Stimulated activated CD4-positive, alpha-beta T cell treated with anti-CD3 and anti-CD28 coated beads, Interleukin-2, amount 100 ng/mL, for 48 hours (primary cell): ENCODE measurements around the gene MYCN.
"Not testable (repeated sequence)": the region's sequence is repeated elsewhere in the genome, so short reads cannot be mapped to it uniquely, and the experiment has no call there.

Experiments used
- DNase-seq, 2 donors: peaks; one replicate each; pipeline ENCODE4 v3.0.0-alpha.2; 2020

The MYCN gene

GRCh38 chr2:15939854-15940660 is at the start of gene MYCN:
TSS of gene MYCN (plus strand) at chr2:15940550. CDS start at chr2:15942065, 1,515 bp downstream.
- DNase-seq = peak; percentile 37

- DNase-seq = no peak
Measured at GRCh38 chr2:15890936-15891905, 49.1 kb upstream of the MYCN start.

GRCh38 chr2:15892151-15892880 is 48.0 kb upstream of the MYCN start:
- no peak for DNase-seq

- DNase-seq = no peak
Measured at GRCh38 chr2:15893085-15893484, 47.3 kb upstream of the MYCN start.

- no peak for DNase-seq
Measured at GRCh38 chr2:15893689-15894480, 46.5 kb upstream of the MYCN start.

- DNase-seq = no peak
Measured at GRCh38 chr2:15894481-15895144, 45.7 kb upstream of the MYCN start.

- no peak for DNase-seq
Measured at GRCh38 chr2:15895615-15896469, 44.5 kb upstream of the MYCN start.

- DNase-seq = no peak
Measured at GRCh38 chr2:15896859-15897258, 43.5 kb upstream of the MYCN start.

- DNase-seq = no peak
Measured at GRCh38 chr2:15897431-15898098, 42.8 kb upstream of the MYCN start.

GRCh38 chr2:15899327-15899612 is 41.1 kb upstream of the MYCN start:
- no peak for DNase-seq

- DNase-seq = no peak
Measured at GRCh38 chr2:15899751-15900493, 40.4 kb upstream of the MYCN start.

GRCh38 chr2:15901095-15901807 is 39.1 kb upstream of the MYCN start:
- no peak for DNase-seq

- DNase-seq = no peak
Measured at GRCh38 chr2:15901808-15902130, 38.6 kb upstream of the MYCN start.

GRCh38 chr2:15903910-15904309 is 36.4 kb upstream of the MYCN start:
- not testable (repeated sequence) for DNase-seq

GRCh38 chr2:15905267-15905645 is 35.1 kb upstream of the MYCN start:
- DNase-seq = no peak

GRCh38 chr2:15905986-15906491 is 34.3 kb upstream of the MYCN start:
- DNase-seq = no peak

GRCh38 chr2:15906778-15907177 is 33.6 kb upstream of the MYCN start:
- DNase-seq = no peak

- DNase-seq = no peak
Measured at GRCh38 chr2:15907461-15908324, 32.7 kb upstream of the MYCN start.
